Rectal smooth muscle tissue (tissue), 1 donor: Measurements from ENCODE around the gene CD46.
A peak's percentile ranks its signal among the peaks of the same experiment; 100 is the strongest.

Experiments
- H3K27ac ChIP-seq: one replicate; pipeline ENCODE4 v1.7.0; 2013; ENCODE audit warnings: low read depth, low read length, inconsistent platforms
- H3K27me3 ChIP-seq: one replicate; pipeline ENCODE4 v1.7.0; 2013; ENCODE audit warnings: low read length; ENCODE audit not compliant: control insufficient read depth, insufficient read depth
- H3K36me3 ChIP-seq: one replicate; pipeline ENCODE4 v1.7.0; 2013; ENCODE audit warnings: low read length; ENCODE audit not compliant: control insufficient read depth, insufficient read depth
- H3K4me1 ChIP-seq: one replicate; pipeline ENCODE4 v1.7.0; 2013; ENCODE audit warnings: low read length; ENCODE audit not compliant: control insufficient read depth, insufficient read depth
- H3K4me3 ChIP-seq: one replicate; pipeline ENCODE4 v1.7.0; 2013; ENCODE audit warnings: low read length
- H3K9ac ChIP-seq: one replicate; pipeline ENCODE4 v1.7.0; 2013; ENCODE audit warnings: low read length

The CD46 gene

DNA sequence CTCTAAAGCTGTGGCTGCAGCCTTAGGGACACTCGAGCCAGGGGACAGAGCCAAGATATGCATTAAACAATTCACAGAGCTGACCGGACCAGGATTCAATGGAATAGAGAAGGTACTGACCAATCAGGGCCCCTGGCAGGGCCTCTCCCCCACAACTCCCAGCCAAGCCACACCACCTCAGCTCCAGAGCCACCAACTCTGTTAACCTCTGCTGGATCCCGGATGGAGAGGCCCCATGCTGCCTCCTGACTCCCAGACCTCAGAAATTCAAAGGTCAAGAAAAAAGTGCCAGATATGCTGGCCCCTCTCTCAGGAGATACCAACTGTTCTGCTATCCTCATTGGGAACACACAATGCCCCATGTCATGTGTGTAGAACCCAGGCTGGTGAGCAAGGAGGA, 62.1 kb downstream of the CD46 start:
- Histone ChIP-seq H3K27me3 (no peaks in the 10 kb centered on the region), H3K36me3 (peaks cover 60% of the 10 kb centered on the region), H3K4me3 (no peak overlapping the region), H3K27ac (no peak overlapping the region), H3K4me1 (peaks cover 85% of the 10 kb centered on the region), H3K9ac (no peak overlapping the region)

DNA sequence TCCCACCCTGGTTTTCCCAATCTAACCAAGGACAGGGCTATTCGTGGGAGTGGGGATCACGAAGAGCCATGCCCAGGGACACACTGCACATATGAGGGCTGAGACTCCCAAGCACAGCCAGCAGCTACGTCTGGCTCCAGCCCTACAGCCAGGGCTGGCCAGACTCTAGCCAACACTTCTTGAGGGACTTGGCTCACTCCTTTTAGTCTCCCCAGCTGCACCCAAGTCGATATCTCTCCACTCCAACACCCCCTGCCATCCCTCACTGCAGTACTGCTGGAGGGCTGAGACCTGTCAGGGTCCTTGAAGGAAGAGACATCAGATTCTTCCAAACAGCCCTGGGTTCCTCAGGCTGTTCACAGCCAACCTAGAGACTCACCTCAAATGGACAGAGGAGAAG, 62.6 kb downstream of the CD46 start:
- Histone ChIP-seq H3K27ac (no peak overlapping the region), H3K36me3 (peaks cover 62% of the 10 kb centered on the region), H3K9ac (no peak overlapping the region), H3K4me1 (peaks cover 87% of the 10 kb centered on the region), H3K4me3 (no peak overlapping the region), H3K27me3 (no peaks in the 10 kb centered on the region)

DNA sequence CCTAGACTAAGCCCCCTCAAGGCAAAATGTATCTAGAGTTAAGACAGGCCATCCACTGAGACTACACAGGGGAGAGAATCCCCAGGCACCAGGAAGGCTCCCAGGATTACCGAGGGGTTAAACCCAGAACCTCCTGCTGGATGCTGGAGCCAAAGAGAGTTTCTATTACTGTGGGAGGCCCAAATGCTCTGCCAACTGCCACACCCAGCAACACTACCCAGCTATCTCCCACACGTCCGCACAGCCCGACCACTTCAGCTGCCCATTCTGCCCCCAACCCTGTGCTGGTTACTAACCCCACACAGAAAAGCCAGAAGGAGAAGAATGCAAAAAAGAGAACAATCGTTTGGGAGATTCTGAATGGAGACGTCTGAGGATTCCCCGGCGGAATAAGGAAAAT, 63.6 kb downstream of the CD46 start:
- H3K9ac ChIP-seq = no peak overlapping the region
- H3K27me3 ChIP-seq = no peaks in the 10 kb centered on the region
- H3K4me1 ChIP-seq = peaks cover 88% of the 10 kb centered on the region
- no peak overlapping the region for H3K27ac ChIP-seq
- no peak overlapping the region for H3K4me3 ChIP-seq
- H3K36me3 ChIP-seq = peaks cover 59% of the 10 kb centered on the region

- Histone ChIP-seq H3K9ac (no peak overlapping the region), H3K4me1 (peaks cover 84% of the 10 kb centered on the region), H3K36me3 (peaks cover 59% of the 10 kb centered on the region), H3K27me3 (no peaks in the 10 kb centered on the region), H3K4me3 (peak overlapping the region; percentile 5), H3K27ac (no peak overlapping the region)
Measured at GRCh38 chr1:207815913-207816291, 64.0 kb downstream of the CD46 start.

DNA sequence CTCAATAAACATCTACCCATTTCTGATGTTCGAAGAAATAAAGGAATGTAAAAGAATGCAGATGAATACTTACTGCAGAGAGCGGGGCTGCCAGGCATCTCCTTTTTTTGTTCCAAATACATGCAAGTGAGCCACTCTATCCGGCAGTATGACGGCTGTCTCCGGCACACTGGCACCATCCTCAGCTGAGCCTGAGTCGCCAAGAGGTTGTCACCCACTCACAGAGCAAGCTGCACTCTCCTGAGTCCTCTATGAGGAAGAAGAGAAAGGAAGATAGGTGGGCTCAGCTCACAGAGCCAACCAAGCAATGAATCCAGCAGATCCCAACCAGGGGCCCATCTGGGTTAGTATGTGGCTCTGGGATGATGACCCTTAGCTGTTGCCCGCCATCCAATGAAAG, 65.3 kb downstream of the CD46 start:
- H3K9ac ChIP-seq = no peak overlapping the region
- peak overlapping the region; percentile 0 for H3K4me3 ChIP-seq
- H3K27ac ChIP-seq = peak overlapping the region; percentile 19
- no peaks in the 10 kb centered on the region for H3K27me3 ChIP-seq
- H3K4me1 ChIP-seq = peaks cover 77% of the 10 kb centered on the region
- H3K36me3 ChIP-seq = peaks cover 54% of the 10 kb centered on the region

DNA sequence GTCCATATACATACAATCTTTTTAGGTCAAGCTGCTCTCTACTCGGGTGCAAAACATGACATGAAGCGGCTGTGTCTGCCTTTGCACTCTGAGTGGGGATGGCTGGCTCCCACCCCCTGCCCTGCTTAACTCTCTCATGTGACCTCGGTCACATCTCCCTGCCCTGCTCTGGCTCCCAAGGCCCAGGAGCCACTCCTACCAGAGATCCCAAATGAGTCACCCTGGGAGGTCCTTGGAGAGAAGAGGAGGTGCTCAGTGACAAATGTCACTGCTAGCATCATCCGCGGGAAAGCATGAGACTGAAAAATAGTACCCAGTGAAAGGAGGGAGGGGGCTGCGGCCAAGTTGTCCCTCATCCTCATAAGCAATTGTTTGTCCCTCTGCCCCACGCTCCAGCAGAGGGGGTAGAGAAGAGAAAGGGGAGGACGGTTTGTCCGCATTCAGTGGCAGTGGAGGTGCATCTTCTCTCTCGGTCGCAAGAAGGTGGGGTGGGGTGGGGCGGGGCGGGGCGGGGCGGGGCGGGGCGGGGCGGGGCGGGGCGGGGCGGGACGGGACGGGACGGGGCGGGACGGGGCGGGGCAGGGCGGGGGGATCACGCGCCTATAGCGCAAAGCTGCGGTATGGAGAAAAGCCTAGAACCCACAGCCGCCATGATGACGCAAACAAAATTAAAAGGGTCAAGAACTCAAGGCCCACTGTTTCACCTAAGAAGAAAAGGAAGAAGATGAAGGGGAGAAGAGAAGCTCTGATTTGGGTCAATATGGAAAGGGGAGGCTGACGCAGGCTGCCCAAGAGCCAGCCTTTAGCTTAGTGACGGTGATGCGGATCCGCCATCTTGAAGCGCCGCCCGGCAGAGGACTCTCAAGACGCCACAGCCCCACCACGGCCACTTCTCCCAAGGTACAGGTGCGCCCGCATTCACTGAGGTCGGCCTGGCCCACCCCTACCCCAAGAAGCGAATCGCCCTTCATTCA, 66.2 kb downstream of the CD46 start:
- peak overlapping the region; percentile 19 for H3K27ac ChIP-seq
- H3K4me3 ChIP-seq = peak overlapping the region; percentile 0
- H3K4me1 ChIP-seq = peaks cover 68% of the 10 kb centered on the region
- no peaks in the 10 kb centered on the region for H3K27me3 ChIP-seq
- no peak overlapping the region for H3K9ac ChIP-seq
- H3K36me3 ChIP-seq = peaks cover 47% of the 10 kb centered on the region

GRCh38 chr1:207818971-207819451, 67.2 kb downstream of the CD46 start:
- Histone ChIP-seq H3K4me1 (peaks cover 60% of the 10 kb centered on the region), H3K36me3 (peaks cover 39% of the 10 kb centered on the region), H3K27me3 (no peaks in the 10 kb centered on the region), H3K27ac (peak overlapping the region; percentile 8), H3K9ac (no peak overlapping the region), H3K4me3 (peak overlapping the region; percentile 31)

- Histone ChIP-seq H3K9ac (peak overlapping the region; percentile 26), H3K4me3 (peak overlapping the region; percentile 93), H3K36me3 (peaks cover 25% of the 10 kb centered on the region), H3K27ac (peak overlapping the region; percentile 98), H3K4me1 (peaks cover 61% of the 10 kb centered on the region), H3K27me3 (no peaks in the 10 kb centered on the region)
Measured at GRCh38 chr1:207820568-207821463, 69.0 kb downstream of the CD46 start.

DNA sequence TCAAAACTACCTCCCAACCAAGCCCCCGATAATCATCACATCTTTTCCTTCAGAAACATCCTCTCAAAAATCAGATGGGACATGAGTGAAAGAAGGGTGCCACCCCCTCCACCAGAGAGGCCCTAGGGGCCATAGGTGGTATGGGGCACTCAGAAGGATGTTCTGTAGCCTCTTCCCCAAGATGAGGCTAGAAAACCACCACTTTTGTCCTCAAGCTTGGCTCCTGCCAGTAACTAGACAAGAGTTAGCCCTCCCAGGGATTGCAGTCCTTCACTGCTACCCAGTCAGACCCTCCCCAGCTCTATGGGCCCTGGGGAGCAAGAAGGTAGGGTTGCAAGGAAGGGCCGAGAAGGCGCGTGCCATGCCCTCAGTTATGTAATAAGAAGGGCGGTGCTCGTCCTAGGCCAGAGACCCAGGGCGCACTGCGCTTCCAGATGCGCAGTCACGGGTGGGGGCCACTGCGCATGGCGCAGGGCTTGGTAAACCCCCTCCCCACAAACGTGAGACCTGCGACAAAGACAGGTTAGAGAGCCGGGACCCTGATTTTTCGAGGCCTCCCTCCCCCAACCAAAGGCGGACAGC, 69.7 kb downstream of the CD46 start:
- H3K27me3 ChIP-seq = no peaks in the 10 kb centered on the region
- peaks cover 20% of the 10 kb centered on the region for H3K36me3 ChIP-seq
- peak overlapping the region; percentile 60 for H3K9ac ChIP-seq
- H3K4me1 ChIP-seq = peaks cover 61% of the 10 kb centered on the region
- H3K27ac ChIP-seq = peak overlapping the region; percentile 98
- H3K4me3 ChIP-seq = peak overlapping the region; percentile 93

- Histone ChIP-seq H3K4me1 (peaks cover 61% of the 10 kb centered on the region), H3K36me3 (peaks cover 17% of the 10 kb centered on the region), H3K27me3 (no peaks in the 10 kb centered on the region), H3K9ac (peak overlapping the region; percentile 60), H3K4me3 (peak overlapping the region; percentile 93), H3K27ac (peak overlapping the region; percentile 98)
Measured at GRCh38 chr1:207822124-207822601, 70.3 kb downstream of the CD46 start.

DNA sequence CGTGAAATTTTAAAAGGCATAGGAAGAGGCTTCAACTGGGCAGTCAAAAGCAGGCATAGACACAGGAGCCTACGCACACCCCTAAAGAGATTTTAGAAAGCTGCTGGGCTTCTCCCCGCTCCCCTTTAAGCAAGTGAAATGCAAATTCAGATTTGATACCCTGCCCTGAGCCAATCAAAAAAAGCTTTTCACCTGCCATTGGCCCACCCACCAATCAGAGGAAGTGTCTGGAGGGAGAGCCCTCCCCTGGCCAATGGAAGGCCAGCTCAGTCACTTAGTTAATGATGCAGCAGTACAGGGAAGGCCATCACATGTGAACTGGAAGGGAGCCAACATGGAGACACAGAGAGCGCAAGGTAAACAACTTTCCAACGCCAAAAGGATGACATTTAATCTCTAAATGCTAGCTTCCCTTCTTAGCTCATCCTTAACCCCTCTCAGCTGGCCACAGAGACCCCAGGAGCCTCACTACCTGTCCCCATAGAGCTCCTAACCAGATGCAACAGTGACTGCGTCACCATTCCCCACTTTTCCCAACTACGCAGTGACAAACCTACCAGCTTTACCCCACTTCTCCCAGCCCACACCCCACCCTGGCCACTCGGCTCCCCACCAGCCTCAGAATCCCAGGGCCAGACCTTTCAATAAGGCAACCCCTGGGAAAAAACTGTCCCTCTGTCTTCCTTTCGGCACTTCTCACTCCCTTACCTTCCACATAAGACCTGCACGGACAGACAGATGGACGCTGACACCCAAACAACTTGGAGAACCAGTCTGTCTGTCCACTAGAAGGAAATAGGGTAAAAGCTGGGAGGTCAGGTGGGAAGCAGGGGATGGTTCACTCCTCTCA, 71.0 kb downstream of the CD46 start:
- Histone ChIP-seq H3K27me3 (no peaks in the 10 kb centered on the region), H3K4me1 (peaks cover 60% of the 10 kb centered on the region), H3K4me3 (peak overlapping the region; percentile 93)

More for the DNA sequence above, 71.0 kb downstream of the CD46 start:
- H3K36me3 ChIP-seq = peaks cover 15% of the 10 kb centered on the region
- peak overlapping the region; percentile 98 for H3K9ac ChIP-seq
- peak overlapping the region; percentile 98 for H3K27ac ChIP-seq
